HG03103 (cell line): ENCODE measurements around the gene DNAH12.

Source experiments
- ATAC-seq: cut with Tn5 transposase; IDR thresholded peaks from one replicate; pipeline ENCODE4 v1.9.1; 2021; ENCODE audit warnings: low read depth; ENCODE audit not compliant: unreplicated experiment

DNAH12 gene

GRCh38 chr3:57252404-57252803, 291.7 kb downstream of the DNAH12 start:
- ATAC-seq = no peak

- ATAC-seq = no peak
These were observed 299.2 kb downstream of the DNAH12 start for GRCh38 chr3:57244946-57245345.
